ENCODE data around the gene CAMTA1. TPM values are rescaled to one million over a fixed set of nuclear protein-coding genes. Genes with fewer than 3 reads are reported as not detected.

The CAMTA1 gene
- total and polyA plus RNA-seq, 8 donors: 13.0 to 54.2 (median 23.6) TPM

GRCh38 chr1:7050751-7051665 lies 265.8 kb downstream of the CAMTA1 start:
- intact Hi-C loops (cut with DNase I): no loop called here
- 67 to 69% methylated on average over 32 of the region's 32 CpGs for WGBS, 2 donors
- ATAC-seq: no peak
- H3K4me1 ChIP-seq: no peaks in the 10 kb centered on the region
- no peaks in the 10 kb centered on the region for H3K9me3 ChIP-seq
- no peak for FAIRE-seq
- H3K27ac ChIP-seq: no peak overlapping the region
- H3K27me3 ChIP-seq: no peaks in the 10 kb centered on the region
- H3K4me3 ChIP-seq: no peak overlapping the region
- TF ChIP-seq CTCF (IDR thresholded peaks at IDR 0.05): no peak
- no peak for DNase-seq
- no peaks in the 10 kb centered on the region for H3K36me3 ChIP-seq

- Histone ChIP-seq H3K4me1 (no peaks in the 10 kb centered on the region), H3K27ac (no peak overlapping the region), H3K9me3 (no peaks in the 10 kb centered on the region), H3K27me3 (no peaks in the 10 kb centered on the region), H3K4me3 (no peak overlapping the region), H3K36me3 (no peaks in the 10 kb centered on the region)
- TF ChIP-seq CTCF (IDR thresholded peaks at IDR 0.05): no peak
- WGBS, 2 donors: 49 to 65% methylated on average over 13 of the region's 13 CpGs
- intact Hi-C loops (cut with DNase I): no loop called here
- FAIRE-seq: no peak
- no peak for DNase-seq
- no peak for ATAC-seq
Measured at GRCh38 chr1:7052701-7053100, 267.4 kb downstream of the CAMTA1 start.

DNA sequence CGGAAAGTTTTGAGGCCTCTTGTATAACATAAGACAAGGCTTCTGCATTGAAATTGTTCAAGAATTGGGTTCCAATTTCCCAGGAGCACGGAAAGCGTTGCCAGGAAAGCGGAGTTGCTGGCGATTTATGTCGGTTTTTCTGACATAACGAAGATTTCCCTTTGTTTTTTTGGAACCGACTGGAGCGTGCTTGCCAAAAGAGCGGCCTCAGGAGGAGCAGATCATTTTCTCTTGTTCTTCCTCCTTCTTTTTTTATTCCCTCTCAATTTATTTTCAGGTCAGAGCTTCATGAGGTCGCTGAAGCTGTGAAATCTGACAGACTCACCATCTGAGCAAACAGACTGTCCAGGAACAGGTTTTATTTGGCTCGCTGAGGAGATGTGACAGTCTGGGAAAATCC lies 275.5 kb downstream of the CAMTA1 start:
- no peak for DNase-seq
- H3K4me1 ChIP-seq: no peaks in the 10 kb centered on the region
- H3K36me3 ChIP-seq: no peaks in the 10 kb centered on the region
- H3K4me3 ChIP-seq: no peak overlapping the region
- TF ChIP-seq CTCF (IDR thresholded peaks at IDR 0.05): no peak
- no peak for FAIRE-seq
- intact Hi-C loops (cut with DNase I): loop anchor here in 1 of 3 donors (10.0 kb wide), 1 partner anchor 584 kb away; no protein-coding TSS in a partner anchor
- no peaks in the 10 kb centered on the region for H3K9me3 ChIP-seq
- H3K27me3 ChIP-seq: no peaks in the 10 kb centered on the region
- no peak overlapping the region for H3K27ac ChIP-seq
- ATAC-seq: no peak
- WGBS, 2 donors: 71 to 72% methylated on average over 12 of the region's 12 CpGs

GRCh38 chr1:7062346-7063061 lies 277.2 kb downstream of the CAMTA1 start:
- Histone ChIP-seq H3K27me3 (no peaks in the 10 kb centered on the region), H3K4me1 (no peaks in the 10 kb centered on the region), H3K9me3 (no peaks in the 10 kb centered on the region), H3K27ac (no peak overlapping the region), H3K36me3 (no peaks in the 10 kb centered on the region), H3K4me3 (no peak overlapping the region)
- TF ChIP-seq CTCF (IDR thresholded peaks at IDR 0.05): no peak
- intact Hi-C loops (cut with DNase I): loop anchor here in 1 of 3 donors (10.0 kb wide), 1 partner anchor 582 kb away; no protein-coding TSS in a partner anchor
- no peak for DNase-seq
- FAIRE-seq: no peak
- no peak for ATAC-seq
- WGBS, 2 donors: 71 to 77% methylated on average over 32 of the region's 32 CpGs
